Natural killer cell (primary cell): ENCODE results near the gene IL1R2. TPM values are rescaled to one million over a fixed set of nuclear protein-coding genes. Genes with fewer than 3 reads are reported as not detected.
A peak's percentile ranks its signal among the peaks of the same experiment; 100 is the strongest.

ENCODE experiments used
- ATAC-seq, 3 donors: fragments of 150-1000 bp in 2 of 3; fragments of 200-7000 bp in 1 of 3; cut with Tn5 transposase; 1 replicate in 1 of 3; 2 replicates in 2 of 3; pipeline ENCODE4 v1.10.0; 2021; ENCODE audit warnings: mild to moderate bottlenecking in 2 of 3, moderate library complexity in 2 of 3
- DNase-seq, 2 donors: peaks; one replicate each; pipeline versions ENCODE4 v3.0.0 to v3.0.0-alpha.2; 2013 to 2021; ENCODE audit warnings: mixed read lengths in 1 of 2
- H3K27ac ChIP-seq: one replicate; pipeline ENCODE4 v1.5.1; 2013; ENCODE audit warnings: mild to moderate bottlenecking, low read length
- H3K27me3 ChIP-seq: one replicate; pipeline ENCODE4 v1.6.1; 2013; ENCODE audit warnings: low read length; ENCODE audit not compliant: control insufficient read depth, insufficient read depth
- H3K36me3 ChIP-seq: one replicate; pipeline ENCODE4 v1.6.1; 2013; ENCODE audit warnings: low read length; ENCODE audit not compliant: control insufficient read depth, insufficient read depth
- H3K4me1 ChIP-seq: one replicate; pipeline ENCODE4 v1.6.1; 2013; ENCODE audit warnings: low read length; ENCODE audit not compliant: control insufficient read depth, insufficient read depth
- H3K4me3 ChIP-seq: one replicate; pipeline ENCODE4 v1.5.1; 2013; ENCODE audit warnings: low read length
- H3K9me3 ChIP-seq: one replicate; pipeline ENCODE4 v1.6.1; 2013; ENCODE audit warnings: low read length; ENCODE audit not compliant: control insufficient read depth, insufficient read depth
- H3K27ac Mint-ChIP-seq, 2 donors: one replicate each; pipeline ENCODE4 v1.8.0; 2022; ENCODE audit warnings: mild to moderate bottlenecking in 2 of 2, mixed read lengths in 2 of 2, moderate library complexity in 1 of 2
- H3K27me3 Mint-ChIP-seq, 2 donors: one replicate each; pipeline ENCODE4 v1.8.0; 2022; ENCODE audit warnings: low read depth in 2 of 2, mixed read lengths in 2 of 2
- H3K36me3 Mint-ChIP-seq: one replicate; pipeline ENCODE4 v1.8.0; 2022; ENCODE audit warnings: mixed read lengths
- H3K4me1 Mint-ChIP-seq, 2 donors: one replicate each; pipeline ENCODE4 v1.8.0; 2022; ENCODE audit warnings: mixed read lengths in 2 of 2
- H3K4me3 Mint-ChIP-seq: one replicate; pipeline ENCODE4 v1.8.0; 2022; ENCODE audit warnings: mild to moderate bottlenecking, moderate library complexity, mixed read lengths
- H3K9me3 Mint-ChIP-seq, 2 donors: one replicate each; pipeline ENCODE4 v1.8.0; 2022; ENCODE audit warnings: mixed read lengths in 2 of 2
- CTCF ChIP-seq: fragments of 200-600 bp; IDR thresholded peaks from one replicate; pipeline ENCODE4 v1.8.0; 2022; ENCODE audit warnings: antibody characterized with exemption
- WGBS: methylation state at CpG from one replicate; pipeline ENCODE4 v1.1.7; 2013; ENCODE audit warnings: missing lambda C conversion rate; ENCODE audit not compliant: insufficient coverage; 5-methylcytosine and 5-hydroxymethylcytosine counted together
- intact Hi-C: fragments of 100-400 bp; cut with micrococcal nuclease; formaldehyde crosslinking; loops from one replicate; pipeline ENCODE4 v1.14.2; 2022
- total RNA-seq, 4 donors: library from RNA; stranded (reverse); fragments of 120-200 nt in 1 of 4; gene quantifications; one replicate each; pipeline versions ENCODE4 v1.2.3 to v1.2.4, GENCODE V29; 2013 to 2022

IL1R2 gene
- total RNA-seq, 3 donors from 2014 or later (not counting 1 experiment from before 2014, with no cell fraction given): 0.66 to 5.7 TPM; not detected in 1

- no peaks in the 10 kb centered on the region for H3K27me3 ChIP-seq
- no peak for ATAC-seq
- intact Hi-C loops: no loop called here
- H3K9me3 Mint-ChIP-seq: no peaks in the 10 kb centered on the region
- no peak for DNase-seq
- no peak overlapping the region for H3K27ac ChIP-seq
- no peaks in the 10 kb centered on the region for H3K4me1 Mint-ChIP-seq
- no peaks in the 10 kb centered on the region for H3K36me3 ChIP-seq
- no peak overlapping the region for H3K4me3 ChIP-seq
- TF ChIP-seq CTCF: no peak
- H3K4me1 ChIP-seq: peaks cover 7% of the 10 kb centered on the region
- H3K36me3 Mint-ChIP-seq: no peaks in the 10 kb centered on the region
- no peaks in the 10 kb centered on the region for H3K9me3 ChIP-seq
- peaks cover 13 to 26% of the 10 kb centered on the region in 2 donors for H3K27me3 Mint-ChIP-seq
- no peak overlapping the region for H3K4me3 Mint-ChIP-seq
- no peak overlapping the region for H3K27ac Mint-ChIP-seq
- WGBS: 73% methylated on average over 8 of the region's 8 CpGs
Observed at GRCh38 chr2:102061962-102062795, 70.4 kb downstream of the IL1R2 start.

DNA sequence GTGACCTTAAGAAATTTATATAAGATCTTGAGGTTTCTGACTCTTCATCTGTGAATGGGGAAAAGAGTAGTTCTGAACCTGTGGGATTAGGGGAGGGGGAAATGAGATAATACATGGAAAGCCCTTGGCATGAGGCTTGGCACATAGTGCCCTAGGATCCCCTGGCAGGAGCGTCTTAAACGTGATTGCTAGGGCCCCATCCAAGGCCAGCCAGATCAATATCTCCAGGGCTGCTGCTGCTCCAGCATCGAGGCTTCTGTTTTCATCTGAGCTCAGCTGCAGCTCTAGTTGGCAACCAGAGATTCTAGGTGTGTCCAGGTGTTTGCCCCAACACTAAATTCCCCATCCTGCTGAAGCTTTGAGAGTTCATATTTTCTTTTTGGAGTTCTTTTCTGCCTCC lies 71.0 kb downstream of the IL1R2 start:
- TF ChIP-seq CTCF: no peak
- 65% methylated on average over 3 of the region's 3 CpGs for WGBS
- no peaks in the 10 kb centered on the region for H3K36me3 ChIP-seq
- no peaks in the 10 kb centered on the region for H3K27me3 ChIP-seq
- H3K27ac Mint-ChIP-seq: no peak overlapping the region
- H3K27me3 Mint-ChIP-seq: peaks cover 13 to 29% of the 10 kb centered on the region in 2 donors
- DNase-seq (no peak), ATAC-seq (no peak)
- H3K4me3 Mint-ChIP-seq: no peak overlapping the region
- no peak overlapping the region for H3K27ac ChIP-seq
- H3K4me1 Mint-ChIP-seq: no peaks in the 10 kb centered on the region
- no peak overlapping the region for H3K4me3 ChIP-seq
- H3K4me1 ChIP-seq: peaks cover 7% of the 10 kb centered on the region
- intact Hi-C loops: no loop called here
- H3K36me3 Mint-ChIP-seq: no peaks in the 10 kb centered on the region
- H3K9me3 Mint-ChIP-seq: no peaks in the 10 kb centered on the region
- no peaks in the 10 kb centered on the region for H3K9me3 ChIP-seq

DNA sequence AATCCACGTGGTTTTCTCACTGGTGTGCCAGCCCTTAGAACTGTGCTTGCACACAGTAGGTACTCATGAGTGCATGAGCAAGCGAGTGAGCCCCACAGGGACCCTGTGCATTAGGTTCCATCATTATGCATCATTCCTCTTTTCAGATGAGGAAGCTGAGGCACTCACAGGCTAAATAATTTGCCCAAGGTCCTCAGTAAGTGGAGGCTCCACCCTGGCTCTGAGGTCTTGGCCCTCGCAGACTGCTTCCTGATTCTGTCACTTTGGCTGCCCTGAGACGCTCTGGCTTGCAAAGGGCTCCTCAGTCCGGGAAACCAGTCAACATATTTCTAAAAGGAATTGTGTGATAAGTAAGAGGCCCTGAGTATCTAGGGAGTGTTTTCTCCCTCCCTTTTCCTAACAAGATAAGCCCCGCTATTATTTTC lies 71.7 kb downstream of the IL1R2 start:
- Histone ChIP-seq H3K27ac (no peak overlapping the region), H3K9me3 (no peaks in the 10 kb centered on the region), H3K36me3 (no peaks in the 10 kb centered on the region), H3K4me3 (no peak overlapping the region), H3K27me3 (no peaks in the 10 kb centered on the region), H3K4me1 (peaks cover 7% of the 10 kb centered on the region)
- no peak for TF ChIP-seq CTCF
- no peak overlapping the region for H3K4me3 Mint-ChIP-seq
- H3K9me3 Mint-ChIP-seq: no peaks in the 10 kb centered on the region
- 61% methylated on average over 4 of the region's 6 CpGs for WGBS
- intact Hi-C loops: no loop called here
- ATAC-seq (peak in 1 of 3 donors; percentile 24), DNase-seq (no peak)
- no peaks in the 10 kb centered on the region for H3K4me1 Mint-ChIP-seq
- no peaks in the 10 kb centered on the region for H3K36me3 Mint-ChIP-seq
- peaks cover 13 to 29% of the 10 kb centered on the region in 2 donors for H3K27me3 Mint-ChIP-seq
- no peak overlapping the region for H3K27ac Mint-ChIP-seq
